Measurements from ENCODE around the gene HOXC5. TPM values are rescaled to one million over a fixed set of nuclear protein-coding genes. Genes with fewer than 3 reads are reported as not detected.

HOXC5 gene
- total RNA-seq, 1 experiment from 2014 or later, result 1.1 TPM

GRCh38 chr12:54015018-54015931 is 17.6 kb upstream of the HOXC5 start:
- no peaks in the 10 kb centered on the region for H4K20me1 ChIP-seq (ENCODE audit: insufficient read depth)
- ChIA-PET CTCF (interaction anchor here (2.4 to 4.3 kb wide), 5 partner anchors 9 to 200 kb away, joined by 6 to 43 read pairs (median 20); partner anchors contain the start of gene HOXC5), RAD21 (ENCODE audit: low non-redundant PET in 1 of 2, low total read pairs in 2 of 2, uncharacterized antibody in 2 of 2, unreplicated experiment in 2 of 2) (no interaction called here), POLR2A (no interaction called here)
- DNase-seq (ENCODE audit: low read depth, low spot score), result no peak
- ATAC-seq, result no peak
- no peaks in the 10 kb centered on the region for H3K27me3 ChIP-seq (ENCODE audit: insufficient read depth, low read length)
- intact Hi-C loops (cut with micrococcal nuclease), result no loop called here
- no peaks in the 10 kb centered on the region for H3K36me3 ChIP-seq (ENCODE audit: control insufficient read depth in 1 of 2, insufficient read depth in 2 of 2, low read length in 2 of 2)
- H3K9me3 ChIP-seq (ENCODE audit: control insufficient read depth in 1 of 2, insufficient read depth in 1 of 2, low read depth in 1 of 2, low read length in 2 of 2), result no peaks in the 10 kb centered on the region
- TF ChIP-seq POLR2AphosphoS5 (IDR thresholded peaks at IDR 0.05; ENCODE audit: low read depth, low read length), result no peak
- no peak for TF ChIP-seq ELF1 (IDR thresholded peaks at IDR 0.05; ENCODE audit: borderline replicate concordance, low read depth)
- TF ChIP-seq TCF7L2 (IDR thresholded peaks at IDR 0.05; ENCODE audit: borderline replicate concordance, extremely low read depth, insufficient read depth, insufficient read length), result no peak
- TF ChIP-seq JUND (IDR thresholded peaks at IDR 0.05), result no peak
- no peak for TF ChIP-seq RAD21 (IDR thresholded peaks at IDR 0.05; ENCODE audit: low read depth)
- TF ChIP-seq ZFX (IDR thresholded peaks at IDR 0.05), result no peak
- H3K4me3 ChIP-seq (replicated peaks in 1 of 2; ENCODE audit: low read depth in 1 of 2, low read length in 2 of 2), result peak overlapping the region in 1 of 2 experiments; percentile 76; a peak in 1 of 4 replicates
- no peak overlapping the region for H2AFZ ChIP-seq (ENCODE audit: low read depth, low read length, poor library complexity, severe bottlenecking)
- no peak overlapping the region for H3K27ac ChIP-seq (ENCODE audit: low read depth, low read length)
- H3K9ac ChIP-seq (ENCODE audit: low read length), result no peak overlapping the region
- BruUV-seq (replicated peaks), result no TSS peak
- H3K79me2 ChIP-seq (ENCODE audit: insufficient read depth, low read length), result no peaks in the 10 kb centered on the region
- H3K4me1 ChIP-seq (ENCODE audit: control insufficient read depth in 1 of 2, insufficient read depth in 2 of 2, low read length in 2 of 2), result peaks cover 17 to 31% of the 10 kb centered on the region in 2 experiments
- peak overlapping the region; percentile 99 for H3K4me2 ChIP-seq (ENCODE audit: low read length)
- no peaks in the 10 kb centered on the region for H3K9me2 ChIP-seq (ENCODE audit: insufficient read depth)

- Histone ChIP-seq H3K27me3 (ENCODE audit: insufficient read depth, low read length) (no peaks in the 10 kb centered on the region), H3K9me3 (ENCODE audit: control insufficient read depth in 1 of 2, insufficient read depth in 1 of 2, low read depth in 1 of 2, low read length in 2 of 2) (no peaks in the 10 kb centered on the region), H3K79me2 (ENCODE audit: insufficient read depth, low read length) (no peaks in the 10 kb centered on the region), H3K4me2 (ENCODE audit: low read length) (peak overlapping the region; percentile 99), H2AFZ (ENCODE audit: low read depth, low read length, poor library complexity, severe bottlenecking) (peak overlapping the region; percentile 90), H3K4me1 (ENCODE audit: control insufficient read depth in 1 of 2, insufficient read depth in 2 of 2, low read length in 2 of 2) (peaks cover 17 to 31% of the 10 kb centered on the region in 2 experiments), H4K20me1 (ENCODE audit: insufficient read depth) (no peaks in the 10 kb centered on the region), H3K36me3 (ENCODE audit: control insufficient read depth in 1 of 2, insufficient read depth in 2 of 2, low read length in 2 of 2) (no peaks in the 10 kb centered on the region), H3K4me3 (replicated peaks in 1 of 2; ENCODE audit: low read depth in 1 of 2, low read length in 2 of 2) (peak overlapping the region; percentile 76 to 88), H3K9ac (ENCODE audit: low read length) (peak overlapping the region; percentile 94), H3K9me2 (ENCODE audit: insufficient read depth) (no peaks in the 10 kb centered on the region), H3K27ac (ENCODE audit: low read depth, low read length) (peak overlapping the region; percentile 94)
- ChIA-PET POLR2A (interaction anchor here (1.1 to 2.4 kb wide), 4 partner anchors 12 to 173 kb away, joined by 3 to 23 read pairs (median 8); partner anchors contain the start of genes HOXC6, HOXC9 and SMUG1), RAD21 (ENCODE audit: low non-redundant PET in 1 of 2, low total read pairs in 2 of 2, uncharacterized antibody in 2 of 2, unreplicated experiment in 2 of 2) (interaction anchor here in 1 of 2 experiments (0.7 kb wide), 1 partner anchor 192 kb away, joined by 5 read pairs; no protein-coding TSS in a partner anchor), CTCF (interaction anchor here (0.7 to 4.3 kb wide), 12 partner anchors 8 to 384 kb away, joined by 3 to 43 read pairs (median 8); partner anchors contain the start of genes HOXC10, HOXC5 and HOXC9)
- no peak for DNase-seq (ENCODE audit: low read depth, low spot score)
- ATAC-seq, result no peak
- intact Hi-C loops (cut with micrococcal nuclease), result no loop called here
- no peak for TF ChIP-seq SIN3A (IDR thresholded peaks at IDR 0.05; ENCODE audit: low read depth)
- no peak for TF ChIP-seq EZH2 (IDR thresholded peaks at IDR 0.05)
- TF ChIP-seq JUND (IDR thresholded peaks at IDR 0.05), result no peak
- no peak for TF ChIP-seq SRF (IDR thresholded peaks at IDR 0.05; ENCODE audit: low read depth)
- no peak for TF ChIP-seq CEBPB (IDR thresholded peaks at IDR 0.05; ENCODE audit: low read depth)
- no peak for TF ChIP-seq RAD21 (IDR thresholded peaks at IDR 0.05; ENCODE audit: low read depth)
- no peak for TF ChIP-seq ELF1 (IDR thresholded peaks at IDR 0.05; ENCODE audit: borderline replicate concordance, low read depth)
- no peak for TF ChIP-seq FOSL1 (IDR thresholded peaks at IDR 0.05; ENCODE audit: low read depth)
- no peak for TF ChIP-seq ZBTB33 (IDR thresholded peaks at IDR 0.05; ENCODE audit: extremely low read depth, insufficient replicate concordance, low read length)
- no peak for TF ChIP-seq ATF3 (IDR thresholded peaks at IDR 0.05)
- no peak for TF ChIP-seq YY1 (IDR thresholded peaks at IDR 0.05; ENCODE audit: extremely low read depth, insufficient replicate concordance, low read depth, low read length)
- TF ChIP-seq POLR2A (IDR thresholded peaks at IDR 0.05; ENCODE audit: borderline replicate concordance, extremely low read depth, insufficient read depth, insufficient read length), result no peak
- TSS peak; percentile 63 for BruUV-seq (replicated peaks)
Observed at GRCh38 chr12:54016051-54016450, 16.8 kb upstream of the HOXC5 start.

All from HCT116 (cell line).